GM23338 (cell line): ENCODE results near the gene ISLR2.
"Not testable (repeated sequence)": the region's sequence is repeated elsewhere in the genome, so short reads cannot be mapped to it uniquely, and the experiment has no call there.

ENCODE experiments used
- CREB1 ChIP-seq: fragments of 250-450 bp; sonication (Bioruptor Pico); IDR thresholded peaks from 2 replicates; pipeline ENCODE4 v1.5.0; 2020; ENCODE audit warnings: low read depth, mild to moderate bottlenecking, moderate library complexity
- EZH2 ChIP-seq: fragments of 200-600 bp; sonication (generic); IDR thresholded peaks from one replicate; pipeline ENCODE4 v1.8.0; 2017; ENCODE audit warnings: antibody characterized with exemption, mild to moderate bottlenecking, low read depth; ENCODE audit not compliant: unreplicated experiment
- POLR2AphosphoS5 ChIP-seq: IDR thresholded peaks from 2 replicates; pipeline ENCODE4 v1.6.1; 2016; ENCODE audit warnings: antibody characterized with exemption, low read depth
- ZNF331 ChIP-seq: fragments of 250-450 bp; sonication (Bioruptor Pico); IDR thresholded peaks from 2 replicates; pipeline ENCODE4 v1.5.0; 2020; ENCODE audit warnings: low read depth, mild to moderate bottlenecking, moderate library complexity
- TF ChIP-seq, protein P1 (sequence below), 2 experiments: fragments of 200-600 bp in 1 of 2; sonication (generic) in 1 of 2; conservative IDR thresholded peaks; 2 replicates each; pipeline versions ENCODE4 v1.5.1 to v1.6.1; 2016 to 2017; ENCODE audit warnings: antibody characterized with exemption in 2 of 2, low read depth in 2 of 2, mild to moderate bottlenecking in 2 of 2, moderate library complexity in 1 of 2

DNA sequence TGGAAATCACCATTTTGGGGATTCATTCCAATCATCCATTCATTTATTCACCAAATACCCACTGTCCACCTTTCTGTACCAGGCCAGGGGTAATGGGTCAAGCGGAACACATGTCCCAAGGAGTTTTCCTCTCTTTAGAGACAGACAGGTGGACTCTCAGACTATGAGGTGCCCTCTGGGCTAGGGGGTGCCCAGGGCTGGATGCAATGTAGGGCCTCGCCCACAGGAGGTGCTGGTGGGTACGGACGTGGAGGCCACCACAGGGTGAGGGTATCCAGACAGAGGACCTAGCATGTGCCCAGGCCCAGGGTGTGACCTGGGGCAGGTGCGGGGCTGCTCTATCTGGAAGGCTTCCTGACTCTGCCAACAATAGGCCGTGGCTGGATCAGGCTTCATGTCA, 21.8 kb upstream of the ISLR2 start:
- TF ChIP-seq, protein P1, sequence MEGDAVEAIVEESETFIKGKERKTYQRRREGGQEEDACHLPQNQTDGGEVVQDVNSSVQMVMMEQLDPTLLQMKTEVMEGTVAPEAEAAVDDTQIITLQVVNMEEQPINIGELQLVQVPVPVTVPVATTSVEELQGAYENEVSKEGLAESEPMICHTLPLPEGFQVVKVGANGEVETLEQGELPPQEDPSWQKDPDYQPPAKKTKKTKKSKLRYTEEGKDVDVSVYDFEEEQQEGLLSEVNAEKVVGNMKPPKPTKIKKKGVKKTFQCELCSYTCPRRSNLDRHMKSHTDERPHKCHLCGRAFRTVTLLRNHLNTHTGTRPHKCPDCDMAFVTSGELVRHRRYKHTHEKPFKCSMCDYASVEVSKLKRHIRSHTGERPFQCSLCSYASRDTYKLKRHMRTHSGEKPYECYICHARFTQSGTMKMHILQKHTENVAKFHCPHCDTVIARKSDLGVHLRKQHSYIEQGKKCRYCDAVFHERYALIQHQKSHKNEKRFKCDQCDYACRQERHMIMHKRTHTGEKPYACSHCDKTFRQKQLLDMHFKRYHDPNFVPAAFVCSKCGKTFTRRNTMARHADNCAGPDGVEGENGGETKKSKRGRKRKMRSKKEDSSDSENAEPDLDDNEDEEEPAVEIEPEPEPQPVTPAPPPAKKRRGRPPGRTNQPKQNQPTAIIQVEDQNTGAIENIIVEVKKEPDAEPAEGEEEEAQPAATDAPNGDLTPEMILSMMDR (conservative IDR thresholded peaks at IDR 0.05; ENCODE audit: low read depth in 2 of 2) = peak; percentile 55 to 60
- TF ChIP-seq EZH2; POLR2AphosphoS5; ZNF331 (CRISPR knock-in tag); CREB1 (CRISPR knock-in tag): not testable (repeated sequence)
